HepG2 (cell line): ENCODE measurements around the gene DDX59. TPM values are rescaled to one million over a fixed set of nuclear protein-coding genes. Genes with fewer than 3 reads are reported as not detected.

ENCODE experiments used
- ARID5B ChIP-seq: IDR thresholded peaks from 2 replicates; pipeline ENCODE4 v1.4.0; 2020; ENCODE audit warnings: mild to moderate bottlenecking, missing genetic modification reagents
- BRF2 ChIP-seq: sonication (generic); formaldehyde crosslinking; IDR thresholded peaks from 2 replicates; pipeline ENCODE4 v1.8.1; 2022; ENCODE audit warnings: mild to moderate bottlenecking, missing genetic modification reagents
- FOXO1 ChIP-seq: sonication (generic); formaldehyde crosslinking; IDR thresholded peaks from 2 replicates; pipeline ENCODE4 v1.4.0; 2020; ENCODE audit warnings: missing genetic modification reagents
- HDAC2 ChIP-seq: sonication (generic); formaldehyde crosslinking; IDR thresholded peaks from 2 replicates; pipeline ENCODE4 v1.4.0; 2020; ENCODE audit warnings: missing genetic modification reagents
- KLF16 ChIP-seq, 2 experiments: sonication (generic) in 1 of 2; formaldehyde crosslinking in 1 of 2; IDR thresholded peaks; 2 replicates each; pipeline versions ENCODE4 v1.6.1 to v1.8.0; 2016 to 2023; ENCODE audit warnings: missing genetic modification reagents in 2 of 2, missing compliant biosample characterization in 1 of 2
- NCOA1 ChIP-seq: sonication (generic); formaldehyde crosslinking; IDR thresholded peaks from 2 replicates; pipeline ENCODE4 v1.9.0; 2021; ENCODE audit warnings: missing genetic modification reagents
- NFE2L2 ChIP-seq: fragments of 150-350 bp; IDR thresholded peaks from 2 replicates; pipeline ENCODE4 v1.6.1; 2014; ENCODE audit warnings: low read length
- NONO ChIP-seq, 2 experiments: fragments of 450-650 bp in 1 of 2; sonication (generic) in 1 of 2; formaldehyde crosslinking in 1 of 2; IDR thresholded peaks in 1 of 2; conservative IDR thresholded peaks in 1 of 2; 2 replicates each; pipeline versions ENCODE4 v1.6.1 to v1.8.0; 2017 to 2022; ENCODE audit warnings: mild to moderate bottlenecking in 1 of 2, missing genetic modification reagents in 1 of 2, moderate library complexity in 1 of 2
- SKIL ChIP-seq: sonication (generic); formaldehyde crosslinking; IDR thresholded peaks from 2 replicates; pipeline ENCODE4 v1.8.0; 2022; ENCODE audit warnings: missing genetic modification reagents, mild to moderate bottlenecking, moderate library complexity, borderline replicate concordance
- SOX13 ChIP-seq, 3 experiments: fragments of 450-650 bp in 1 of 3; sonication (generic) in 1 of 3; formaldehyde crosslinking in 1 of 3; IDR thresholded peaks in 2 of 3; conservative IDR thresholded peaks in 1 of 3; 2 replicates each; pipeline versions ENCODE4 v1.5.0 to v1.6.1; 2016 to 2020; ENCODE audit warnings: antibody characterized with exemption in 1 of 3, mild to moderate bottlenecking in 1 of 3, missing compliant biosample characterization in 1 of 3, missing genetic modification reagents in 1 of 3, moderate library complexity in 1 of 3
- SRF ChIP-seq: IDR thresholded peaks from 2 replicates; pipeline ENCODE4 v1.6.1; 2011; ENCODE audit warnings: mild to moderate bottlenecking, low read depth, low read length, moderate library complexity
- ZKSCAN8 ChIP-seq: IDR thresholded peaks from 2 replicates; pipeline ENCODE4 v1.6.1; 2016; ENCODE audit warnings: borderline replicate concordance, missing genetic modification reagents, missing compliant biosample characterization
- ZMYM3 ChIP-seq: sonication (generic); formaldehyde crosslinking; IDR thresholded peaks from 2 replicates; pipeline ENCODE4 v1.5.1; 2020; ENCODE audit warnings: mild to moderate bottlenecking, missing genetic modification reagents
- ZNF10 ChIP-seq: sonication (generic); formaldehyde crosslinking; IDR thresholded peaks from 2 replicates; pipeline ENCODE4 v1.4.0; 2020; ENCODE audit warnings: mild to moderate bottlenecking, low read depth, missing genetic modification reagents, borderline replicate concordance
- ZNF264 ChIP-seq: sonication (generic); formaldehyde crosslinking; IDR thresholded peaks from 2 replicates; pipeline ENCODE4 v1.4.0; 2020; ENCODE audit warnings: missing genetic modification reagents
- ZNF367 ChIP-seq: sonication (generic); formaldehyde crosslinking; IDR thresholded peaks from 2 replicates; pipeline ENCODE4 v1.4.0; 2020; ENCODE audit warnings: missing genetic modification reagents, borderline replicate concordance
- ZNF549 ChIP-seq: sonication (generic); formaldehyde crosslinking; IDR thresholded peaks from 2 replicates; pipeline ENCODE4 v1.5.0; 2020; ENCODE audit warnings: missing genetic modification reagents
- ZNF615 ChIP-seq: sonication (generic); formaldehyde crosslinking; IDR thresholded peaks from 2 replicates; pipeline ENCODE4 v1.5.0; 2020; ENCODE audit warnings: mild to moderate bottlenecking, missing genetic modification reagents, borderline replicate concordance
- ZNF761 ChIP-seq: sonication (generic); formaldehyde crosslinking; conservative IDR thresholded peaks from 2 replicates; pipeline ENCODE4 v1.4.0; 2020; ENCODE audit warnings: mild to moderate bottlenecking, missing genetic modification reagents
- ZNF841 ChIP-seq: sonication (generic); formaldehyde crosslinking; IDR thresholded peaks from 2 replicates; pipeline ENCODE4 v1.8.1; 2023; ENCODE audit warnings: missing genetic modification reagents, borderline replicate concordance
- polyA plus RNA-seq, 8 experiments: library from polyadenylated mRNA; depleted of rRNA in 3 of 8; stranded (reverse) in 7 of 8; unstranded in 1 of 8; fragments of >200 nt; fragmentation: Illumina TruSeq in 4 of 8; extraction: Trizol in 4 of 8; gene quantifications; 2 replicates each; pipeline versions ENCODE4 v1.2.1 to v1.2.3, GENCODE V29; 2011 to 2016; ENCODE audit warnings: low read depth in 4 of 8, missing spikeins in 1 of 8, mixed read lengths in 1 of 8; ENCODE audit not compliant: insufficient read depth in 1 of 8
- total RNA-seq, 5 experiments: library from RNA; depleted of rRNA; stranded (reverse); fragments of >200 nt; fragmentation: Illumina TruSeq; extraction: Trizol; gene quantifications; 2 replicates each; pipeline ENCODE4 v1.2.3, GENCODE V29; 2016; ENCODE audit warnings: low read depth in 1 of 5

The DDX59 gene
- total and polyA plus RNA-seq, 2 of the 13 experiments (the other 11 are each of a cell fraction or from before 2014, with no cell fraction given), result 12.1 to 14.8 TPM

GRCh38 chr1:200620273-200621131 lies 49.2 kb downstream of the DDX59 start, which contains the start of gene KIF14 (continued):
- TF ChIP-seq SKIL (CRISPR knock-in tag) (no peak; the same call in 1 of the 2 replicates), KLF16 (CRISPR knock-in tag; IDR thresholded peaks at IDR 0.05) (peak in 1 of 2 experiments; percentile 83; a peak in 2 of 4 replicates), BRF2 (no peak; the same call in 1 of the 2 replicates), ZNF367 (CRISPR knock-in tag) (no peak), HDAC2 (CRISPR knock-in tag) (peak; percentile 40; the same call in 1 of the 2 replicates), ZMYM3 (CRISPR knock-in tag) (no peak), SRF (no peak), ZNF264 (CRISPR knock-in tag) (no peak), ZNF10 (CRISPR knock-in tag) (no peak), NFE2L2 (no peak), NONO (IDR thresholded peaks at IDR 0.05) (no peak), NONO (CRISPR knock-in tag; conservative IDR thresholded peaks at IDR 0.05) (peak; percentile 63), ZNF841 (no peak), ZKSCAN8 (CRISPR knock-in tag) (no peak), ZNF549 (CRISPR knock-in tag) (no peak), ZNF615 (CRISPR knock-in tag) (no peak), ARID5B (CRISPR knock-in tag) (no peak), ZNF761 (CRISPR knock-in tag) (no peak), SOX13 (IDR thresholded peaks at IDR 0.05) (no peak), SOX13 (CRISPR knock-in tag; conservative IDR thresholded peaks at IDR 0.05 in 1 of 2, IDR thresholded peaks at IDR 0.05 in 1 of 2) (no peak), FOXO1 (CRISPR knock-in tag) (no peak; the same call in 1 of the 2 replicates), NCOA1 (0 out of 2 replicates have a peak, but pooled peaks have one; percentile 44)
